GM21526 (cell line): ENCODE data around the gene TMEM126B.

ENCODE experiments used
- ATAC-seq: cut with Tn5 transposase; IDR thresholded peaks from one replicate; pipeline ENCODE4 v1.9.1; 2021; ENCODE audit warnings: moderate library complexity; ENCODE audit not compliant: unreplicated experiment, low FRiP score

TMEM126B gene

GRCh38 chr11:85680897-85681296 lies 52.5 kb downstream of the TMEM126B start:
- no peak for ATAC-seq

GRCh38 chr11:85682330-85683305 lies 54.2 kb downstream of the TMEM126B start:
- no peak for ATAC-seq

- ATAC-seq, result no peak
These were observed 56.9 kb downstream of the TMEM126B start for GRCh38 chr11:85685125-85685819.

- ATAC-seq, result no peak
These were observed 57.5 kb downstream of the TMEM126B start, which contains the start of gene CCDC89 for GRCh38 chr11:85685820-85686459. CCDC89 (minus strand) TSS chr11:85686195; CDS start chr11:85686130, 65 bp downstream.
